HEK293 (cell line): ENCODE data around the gene CHL1.

Source experiments
- CTCF ChIA-PET: fragments of 350-600 bp; formaldehyde crosslinking; extraction: SDS; loops from one replicate; lab custom pipeline; 2021; ENCODE audit warnings: antibody characterized with exemption; lab: Yijun Ruan, JAX
- POLR2A ChIA-PET: fragments of 300-600 bp; formaldehyde crosslinking; extraction: SDS; loops from one replicate; lab custom pipeline; 2020; ENCODE audit warnings: antibody characterized with exemption, inconsistent platforms; lab: Yijun Ruan, JAX
- H3K27ac ChIP-seq: fragments of 200-500 bp; sonication (Bioruptor generic); 2 replicates; pipeline ENCODE4 v1.5.1; 2014; ENCODE audit warnings: low read depth, low read length, control low read depth, inconsistent platforms; ENCODE audit errors: extremely low read depth
- H3K36me3 ChIP-seq, 2 experiments: fragments of 200-500 bp in 1 of 2; sonication (Bioruptor generic) in 1 of 2; 1 replicate in 1 of 2; 2 replicates in 1 of 2; pipeline ENCODE4 v1.5.1; 2014 to 2017; ENCODE audit warnings: inconsistent platforms in 2 of 2, low read length in 2 of 2; ENCODE audit not compliant: control insufficient read depth in 2 of 2, insufficient read depth in 1 of 2
- H3K4me1 ChIP-seq: fragments of 200-500 bp; sonication (Bioruptor generic); 2 replicates; pipeline ENCODE4 v1.5.1; 2014; ENCODE audit warnings: mild to moderate bottlenecking, low read length, inconsistent platforms; ENCODE audit not compliant: control insufficient read depth, insufficient read depth
- H3K4me3 ChIP-seq: 2 replicates; pipeline ENCODE4 v1.5.1; 2011; ENCODE audit warnings: low read depth, mild to moderate bottlenecking, control low read depth, low read length, moderate library complexity
- H3K9me3 ChIP-seq: fragments of 200-500 bp; sonication (Bioruptor generic); 2 replicates; pipeline ENCODE4 v1.5.1; 2014; ENCODE audit warnings: low read depth, low read length, inconsistent platforms; ENCODE audit not compliant: control insufficient read depth, insufficient read depth
- GLIS2 ChIP-seq: fragments of 450-650 bp; formaldehyde crosslinking; IDR thresholded peaks from 2 replicates; pipeline ENCODE4 v1.5.1; 2016; ENCODE audit warnings: missing biosample characterization, missing genetic modification characterization
- HOXD13 ChIP-seq: sonication (generic); formaldehyde crosslinking; IDR thresholded peaks from 2 replicates; pipeline ENCODE4 v1.8.0; 2022; ENCODE audit warnings: missing genetic modification reagents, borderline replicate concordance
- ZNF132 ChIP-seq: fragments of 450-650 bp; formaldehyde crosslinking; IDR thresholded peaks from 2 replicates; pipeline ENCODE4 v1.5.1; 2017; ENCODE audit warnings: missing biosample characterization, missing genetic modification characterization, borderline replicate concordance
- ZNF266 ChIP-seq: fragments of 450-650 bp; formaldehyde crosslinking; IDR thresholded peaks from 2 replicates; pipeline ENCODE4 v1.5.1; 2016; ENCODE audit warnings: missing biosample characterization, missing genetic modification characterization, low read depth
- ZNF302 ChIP-seq: fragments of 450-650 bp; formaldehyde crosslinking; IDR thresholded peaks from 2 replicates; pipeline ENCODE4 v1.5.1; 2016; ENCODE audit warnings: missing biosample characterization, missing genetic modification characterization, low read depth
- ZNF394 ChIP-seq: fragments of 450-650 bp; formaldehyde crosslinking; IDR thresholded peaks from 2 replicates; pipeline ENCODE4 v1.5.1; 2016; ENCODE audit warnings: missing biosample characterization, missing genetic modification characterization, mild to moderate bottlenecking, moderate library complexity, borderline replicate concordance
- ZNF423 ChIP-seq: fragments of 450-650 bp; formaldehyde crosslinking; IDR thresholded peaks from 2 replicates; pipeline ENCODE4 v1.5.1; 2016; ENCODE audit warnings: missing biosample characterization, missing genetic modification characterization
- ZNF561 ChIP-seq: fragments of 450-650 bp; IDR thresholded peaks from 2 replicates; pipeline ENCODE4 v1.5.1; 2018; ENCODE audit warnings: missing biosample characterization, missing genetic modification characterization, borderline replicate concordance
- ZNF670 ChIP-seq: fragments of 450-650 bp; formaldehyde crosslinking; IDR thresholded peaks from 2 replicates; pipeline ENCODE4 v1.5.1; 2016; ENCODE audit warnings: missing biosample characterization, missing genetic modification characterization, low read depth
- ZNF792 ChIP-seq: fragments of 450-650 bp; formaldehyde crosslinking; IDR thresholded peaks from 2 replicates; pipeline ENCODE4 v1.5.1; 2016; ENCODE audit warnings: missing biosample characterization, missing genetic modification characterization
- ZNF843 ChIP-seq: fragments of 450-650 bp; formaldehyde crosslinking; IDR thresholded peaks from 2 replicates; pipeline ENCODE4 v1.5.1; 2016; ENCODE audit warnings: missing biosample characterization, missing genetic modification characterization
- ZSCAN16 ChIP-seq: fragments of 450-650 bp; formaldehyde crosslinking; IDR thresholded peaks from 2 replicates; pipeline ENCODE4 v1.5.1; 2016; ENCODE audit warnings: missing biosample characterization, missing genetic modification characterization
- TF ChIP-seq, protein P1 (sequence below): fragments of 450-650 bp; formaldehyde crosslinking; IDR thresholded peaks from 2 replicates; pipeline ENCODE4 v1.5.1; 2016; ENCODE audit warnings: missing biosample characterization, missing genetic modification characterization, borderline replicate concordance
- TF ChIP-seq, protein P2 (sequence below): fragments of 450-650 bp; formaldehyde crosslinking; IDR thresholded peaks from 2 replicates; pipeline ENCODE4 v1.5.1; 2016; ENCODE audit warnings: missing biosample characterization, missing genetic modification characterization
- TF ChIP-seq, protein P3 (sequence below): IDR thresholded peaks from 2 replicates; pipeline ENCODE4 v1.6.1; 2011; ENCODE audit warnings: mild to moderate bottlenecking, low read depth, low read length, borderline replicate concordance

Gene CHL1

DNA sequence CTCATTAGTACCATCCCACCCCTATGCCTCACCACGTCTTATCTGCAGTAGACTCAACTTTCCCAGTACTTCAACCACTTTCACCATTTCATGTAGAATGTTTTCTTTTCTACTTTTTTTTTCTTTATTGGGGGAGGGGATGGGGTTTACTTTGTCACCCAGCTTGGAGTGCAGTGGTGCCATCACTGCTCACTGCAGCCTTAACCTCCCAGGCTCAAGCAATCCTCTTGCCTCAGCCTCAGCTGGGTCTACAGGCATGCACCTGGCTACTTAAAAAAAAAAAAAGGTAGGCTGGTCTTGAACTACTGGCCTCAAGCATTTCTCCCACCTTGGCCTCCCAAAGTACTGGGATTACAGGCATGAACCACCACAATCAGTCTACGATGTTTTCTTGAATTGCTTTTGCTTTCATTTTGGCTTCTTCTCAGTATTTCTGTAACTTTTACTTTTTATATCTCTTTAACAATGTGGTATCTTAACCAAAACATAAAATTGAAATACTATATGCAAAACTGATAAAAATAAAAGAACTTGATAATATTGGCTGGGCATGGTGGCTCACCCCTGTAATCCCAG, 44.9 kb upstream of the CHL1 start (continued):
- TF ChIP-seq, protein P1, sequence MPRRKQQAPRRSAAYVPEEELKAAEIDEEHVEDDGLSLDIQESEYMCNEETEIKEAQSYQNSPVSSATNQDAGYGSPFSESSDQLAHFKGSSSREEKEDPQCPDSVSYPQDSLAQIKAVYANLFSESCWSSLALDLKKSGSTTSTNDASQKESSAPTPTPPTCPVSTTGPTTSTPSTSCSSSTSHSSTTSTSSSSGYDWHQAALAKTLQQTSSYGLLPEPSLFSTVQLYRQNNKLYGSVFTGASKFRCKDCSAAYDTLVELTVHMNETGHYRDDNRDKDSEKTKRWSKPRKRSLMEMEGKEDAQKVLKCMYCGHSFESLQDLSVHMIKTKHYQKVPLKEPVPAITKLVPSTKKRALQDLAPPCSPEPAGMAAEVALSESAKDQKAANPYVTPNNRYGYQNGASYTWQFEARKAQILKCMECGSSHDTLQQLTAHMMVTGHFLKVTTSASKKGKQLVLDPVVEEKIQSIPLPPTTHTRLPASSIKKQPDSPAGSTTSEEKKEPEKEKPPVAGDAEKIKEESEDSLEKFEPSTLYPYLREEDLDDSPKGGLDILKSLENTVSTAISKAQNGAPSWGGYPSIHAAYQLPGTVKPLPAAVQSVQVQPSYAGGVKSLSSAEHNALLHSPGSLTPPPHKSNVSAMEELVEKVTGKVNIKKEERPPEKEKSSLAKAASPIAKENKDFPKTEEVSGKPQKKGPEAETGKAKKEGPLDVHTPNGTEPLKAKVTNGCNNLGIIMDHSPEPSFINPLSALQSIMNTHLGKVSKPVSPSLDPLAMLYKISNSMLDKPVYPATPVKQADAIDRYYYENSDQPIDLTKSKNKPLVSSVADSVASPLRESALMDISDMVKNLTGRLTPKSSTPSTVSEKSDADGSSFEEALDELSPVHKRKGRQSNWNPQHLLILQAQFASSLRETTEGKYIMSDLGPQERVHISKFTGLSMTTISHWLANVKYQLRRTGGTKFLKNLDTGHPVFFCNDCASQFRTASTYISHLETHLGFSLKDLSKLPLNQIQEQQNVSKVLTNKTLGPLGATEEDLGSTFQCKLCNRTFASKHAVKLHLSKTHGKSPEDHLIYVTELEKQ = no peak
- TF ChIP-seq ZNF792 (tag by site-specific recombination) = no peak
- no peak for TF ChIP-seq ZNF561 (tag by site-specific recombination)
- TF ChIP-seq ZNF266 (tag by site-specific recombination) = no peak

DNA sequence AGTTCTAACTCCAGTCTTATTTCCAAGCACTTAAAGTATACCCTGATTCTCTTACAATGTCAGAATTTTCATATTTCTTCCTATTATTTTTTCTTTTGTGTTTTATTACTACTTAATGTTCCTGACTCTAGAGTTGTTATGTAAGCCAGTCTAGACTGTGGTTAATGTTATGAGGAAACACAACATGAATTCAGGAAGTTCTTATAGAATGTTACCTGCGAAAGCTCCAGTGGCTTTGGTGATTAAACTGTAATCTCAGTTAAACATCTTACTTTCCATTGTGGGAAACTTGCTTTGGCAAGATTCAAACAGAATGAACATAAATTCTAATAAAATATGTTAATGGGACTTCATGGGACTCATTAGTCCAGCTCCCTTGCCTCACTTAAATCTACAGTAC, 36.6 kb upstream of the CHL1 start:
- Histone ChIP-seq H3K36me3 (no peaks in the 10 kb centered on the region), H3K27ac (no peak overlapping the region), H3K4me3 (no peak overlapping the region), H3K9me3 (no peaks in the 10 kb centered on the region), H3K4me1 (no peaks in the 10 kb centered on the region)
- POLR2A ChIA-PET = no interaction called here
- no peak for TF ChIP-seq ZNF394
- CTCF ChIA-PET = interaction anchor here (0.6 to 1.0 kb wide), 2 partner anchors 137 to 204 kb away, joined by 3 read pairs; no protein-coding TSS in a partner anchor

DNA sequence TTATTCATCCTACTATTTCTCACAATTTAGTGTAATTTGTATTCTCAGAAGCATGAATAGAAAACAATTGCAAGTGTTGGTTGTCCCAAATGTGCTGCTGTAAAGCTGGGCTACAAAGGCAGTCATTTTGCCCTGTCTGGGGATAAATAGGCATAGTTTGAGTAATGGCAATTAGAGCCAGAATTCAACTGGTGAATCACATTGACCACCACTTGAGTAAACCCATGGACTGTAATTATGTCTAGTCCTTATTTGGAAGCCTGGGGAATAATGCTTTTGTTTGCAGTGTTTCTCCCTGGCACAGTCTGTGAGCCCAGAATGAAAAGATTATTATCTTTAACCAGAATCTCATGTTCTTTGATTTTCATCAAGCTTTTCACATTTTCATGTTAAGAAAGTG, 30.5 kb upstream of the CHL1 start:
- ChIA-PET CTCF (no interaction called here), POLR2A (no interaction called here)
- TF ChIP-seq ZSCAN16 (tag by site-specific recombination) = no peak
- no peak for TF ChIP-seq GLIS2 (tag by site-specific recombination)
- TF ChIP-seq, protein P2, sequence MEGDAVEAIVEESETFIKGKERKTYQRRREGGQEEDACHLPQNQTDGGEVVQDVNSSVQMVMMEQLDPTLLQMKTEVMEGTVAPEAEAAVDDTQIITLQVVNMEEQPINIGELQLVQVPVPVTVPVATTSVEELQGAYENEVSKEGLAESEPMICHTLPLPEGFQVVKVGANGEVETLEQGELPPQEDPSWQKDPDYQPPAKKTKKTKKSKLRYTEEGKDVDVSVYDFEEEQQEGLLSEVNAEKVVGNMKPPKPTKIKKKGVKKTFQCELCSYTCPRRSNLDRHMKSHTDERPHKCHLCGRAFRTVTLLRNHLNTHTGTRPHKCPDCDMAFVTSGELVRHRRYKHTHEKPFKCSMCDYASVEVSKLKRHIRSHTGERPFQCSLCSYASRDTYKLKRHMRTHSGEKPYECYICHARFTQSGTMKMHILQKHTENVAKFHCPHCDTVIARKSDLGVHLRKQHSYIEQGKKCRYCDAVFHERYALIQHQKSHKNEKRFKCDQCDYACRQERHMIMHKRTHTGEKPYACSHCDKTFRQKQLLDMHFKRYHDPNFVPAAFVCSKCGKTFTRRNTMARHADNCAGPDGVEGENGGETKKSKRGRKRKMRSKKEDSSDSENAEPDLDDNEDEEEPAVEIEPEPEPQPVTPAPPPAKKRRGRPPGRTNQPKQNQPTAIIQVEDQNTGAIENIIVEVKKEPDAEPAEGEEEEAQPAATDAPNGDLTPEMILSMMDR (tag by site-specific recombination) = no peak
- no peak for TF ChIP-seq ZNF132 (tag by site-specific recombination)
- no peak overlapping the region for H3K4me3 ChIP-seq
- no peaks in the 10 kb centered on the region for H3K36me3 ChIP-seq
- no peaks in the 10 kb centered on the region for H3K4me1 ChIP-seq
- H3K9me3 ChIP-seq = no peaks in the 10 kb centered on the region
- no peak overlapping the region for H3K27ac ChIP-seq

DNA sequence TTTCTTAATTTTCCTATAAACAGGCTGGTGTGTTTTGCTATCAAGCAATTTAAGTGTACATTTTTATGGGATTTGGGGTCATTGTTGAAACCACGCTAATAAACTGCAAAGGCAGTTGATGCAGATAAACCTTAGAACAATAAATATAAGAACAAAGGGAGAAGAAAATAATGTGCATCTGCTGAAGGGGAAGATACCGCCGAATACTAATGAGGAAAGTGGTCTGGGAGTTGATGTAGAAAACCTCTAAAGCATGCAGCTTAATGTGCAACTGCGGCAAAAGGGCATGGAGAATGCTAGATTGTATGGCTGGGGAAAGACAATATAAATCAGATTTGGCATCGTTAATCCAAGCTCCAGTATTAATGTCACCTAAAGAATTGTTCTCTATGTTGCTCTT, 29.8 kb upstream of the CHL1 start:
- Histone ChIP-seq H3K36me3 (no peaks in the 10 kb centered on the region), H3K4me3 (no peak overlapping the region), H3K4me1 (no peaks in the 10 kb centered on the region), H3K27ac (no peak overlapping the region), H3K9me3 (no peaks in the 10 kb centered on the region)
- ChIA-PET POLR2A (no interaction called here), CTCF (no interaction called here)
- TF ChIP-seq ZNF670 (tag by site-specific recombination) = no peak

DNA sequence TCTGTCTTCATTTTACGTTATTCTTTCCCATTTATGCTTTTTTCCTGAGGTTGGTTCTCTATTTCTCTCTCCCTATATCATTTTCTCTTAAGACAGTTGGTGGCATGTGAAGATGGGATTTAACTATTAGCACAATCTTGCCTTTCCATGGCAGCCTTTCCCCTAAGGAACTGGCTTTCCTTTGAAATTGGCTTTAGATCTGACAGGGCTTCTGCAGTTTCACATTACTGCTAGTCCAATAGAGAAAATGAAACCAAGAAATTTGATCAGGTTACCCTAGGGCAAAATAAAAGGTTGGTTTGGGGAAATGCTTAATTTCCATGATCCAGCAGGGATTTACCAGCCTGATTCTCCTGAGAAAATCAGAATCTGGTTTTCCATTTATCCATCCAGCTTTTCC, 22.7 kb upstream of the CHL1 start:
- TF ChIP-seq ZNF423 (no peak), HOXD13 (CRISPR knock-in tag) (no peak), ZNF302 (tag by site-specific recombination) (no peak), ZNF843 (tag by site-specific recombination) (no peak)
- TF ChIP-seq, protein P3, sequence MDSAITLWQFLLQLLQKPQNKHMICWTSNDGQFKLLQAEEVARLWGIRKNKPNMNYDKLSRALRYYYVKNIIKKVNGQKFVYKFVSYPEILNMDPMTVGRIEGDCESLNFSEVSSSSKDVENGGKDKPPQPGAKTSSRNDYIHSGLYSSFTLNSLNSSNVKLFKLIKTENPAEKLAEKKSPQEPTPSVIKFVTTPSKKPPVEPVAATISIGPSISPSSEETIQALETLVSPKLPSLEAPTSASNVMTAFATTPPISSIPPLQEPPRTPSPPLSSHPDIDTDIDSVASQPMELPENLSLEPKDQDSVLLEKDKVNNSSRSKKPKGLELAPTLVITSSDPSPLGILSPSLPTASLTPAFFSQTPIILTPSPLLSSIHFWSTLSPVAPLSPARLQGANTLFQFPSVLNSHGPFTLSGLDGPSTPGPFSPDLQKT = no peak
- no peak overlapping the region for H3K27ac ChIP-seq
- CTCF ChIA-PET = no interaction called here
- no peaks in the 10 kb centered on the region for H3K9me3 ChIP-seq
- POLR2A ChIA-PET = no interaction called here
- no peaks in the 10 kb centered on the region for H3K36me3 ChIP-seq
- no peak overlapping the region for H3K4me3 ChIP-seq
- H3K4me1 ChIP-seq = no peaks in the 10 kb centered on the region
